ENCODE results near the gene COX4I1. TPM values are rescaled to one million over a fixed set of nuclear protein-coding genes. Genes with fewer than 3 reads are reported as not detected.
"Not testable (repeated sequence)": the region's sequence is repeated elsewhere in the genome, so short reads cannot be mapped to it uniquely, and the experiment has no call there.

The COX4I1 gene
- total RNA-seq, 1 donor from 2014 or later = 148 TPM

DNA sequence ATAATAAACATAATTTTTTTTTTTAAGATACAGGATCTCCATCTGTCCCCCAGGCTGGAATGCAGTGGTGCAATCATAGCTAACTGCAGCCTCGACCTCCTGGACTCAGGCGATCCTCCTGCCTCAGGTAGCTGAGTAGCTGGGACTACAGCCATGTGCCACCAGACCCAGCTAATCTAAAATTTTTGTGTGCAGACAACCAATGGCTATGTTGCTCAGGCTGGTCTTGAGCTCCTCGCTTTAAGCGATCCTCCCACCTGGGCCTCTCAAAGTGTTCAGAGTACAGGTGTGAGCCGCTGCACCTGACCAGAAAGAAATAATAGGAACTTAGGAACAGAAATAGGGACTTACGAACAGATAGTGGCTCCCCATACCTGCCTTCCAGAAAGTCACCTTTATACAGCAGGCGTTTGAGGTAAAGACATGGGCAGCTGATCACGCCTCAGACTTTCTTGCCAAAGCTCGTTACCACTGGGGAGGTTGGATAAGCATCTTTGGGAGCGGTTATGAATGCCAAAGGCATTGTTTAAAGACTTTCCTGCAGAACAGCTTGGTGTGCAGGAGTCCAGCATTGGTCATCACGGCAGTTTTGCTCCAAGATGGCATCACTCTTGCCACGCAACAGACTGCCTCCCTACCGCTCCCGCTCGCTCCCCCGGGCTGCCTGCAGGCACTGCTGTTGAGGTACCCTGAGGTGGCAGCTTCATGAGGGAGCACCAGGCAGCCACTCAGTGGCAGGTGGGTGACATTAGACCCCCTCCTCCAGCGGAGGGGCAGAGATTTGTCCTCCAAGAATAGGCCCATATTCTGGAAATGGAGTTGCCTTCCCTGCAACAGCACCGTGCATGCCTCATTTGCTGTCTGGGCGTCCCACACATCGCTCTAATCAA is 13.6 kb downstream of the COX4I1 start:
- Histone ChIP-seq H3K36me3 (no peaks in the 10 kb centered on the region), H3K4me1 (no peaks in the 10 kb centered on the region), H3K27ac (no peak overlapping the region), H3K4me3 (no peak overlapping the region), H3K27me3 (no peaks in the 10 kb centered on the region), H3K9me3 (no peaks in the 10 kb centered on the region)
- peak in 1 of 2 donors; percentile 60 for DNase-seq (ENCODE audit: low spot score in 2 of 2)
- TF ChIP-seq CTCF (IDR thresholded peaks at IDR 0.05) = no peak
- intact Hi-C loops (cut with DNase I) = no loop called here

DNA sequence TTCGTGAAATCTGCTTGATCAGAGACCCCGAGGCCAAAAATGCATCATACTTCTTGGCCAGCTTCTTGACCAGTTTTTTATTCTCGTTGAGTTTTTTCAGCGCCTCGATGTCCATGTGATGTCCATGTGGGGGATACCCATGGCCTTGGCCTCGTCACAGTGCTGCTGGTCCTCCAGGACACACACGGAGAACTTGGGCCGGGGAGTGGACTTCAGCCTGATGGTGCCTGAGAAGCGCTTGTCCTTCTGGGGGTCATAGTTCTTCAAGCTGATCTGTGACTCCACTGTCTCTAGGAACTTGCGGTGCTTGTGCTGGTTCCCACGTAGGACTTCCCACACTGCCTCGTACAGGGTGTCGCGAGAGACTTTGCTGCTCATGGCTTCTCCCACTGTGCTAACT is 16.7 kb downstream of the COX4I1 start:
- no peak overlapping the region for H3K27ac ChIP-seq
- no peaks in the 10 kb centered on the region for H3K27me3 ChIP-seq
- no peak for TF ChIP-seq CTCF (IDR thresholded peaks at IDR 0.05)
- H3K4me3 ChIP-seq = no peak overlapping the region
- no peaks in the 10 kb centered on the region for H3K4me1 ChIP-seq
- no peaks in the 10 kb centered on the region for H3K36me3 ChIP-seq
- intact Hi-C loops (cut with DNase I) = no loop called here
- DNase-seq (ENCODE audit: low spot score in 2 of 2) = no peak
- no peaks in the 10 kb centered on the region for H3K9me3 ChIP-seq

GRCh38 chr16:85817195-85817594 is 17.7 kb downstream of the COX4I1 start:
- H3K27ac ChIP-seq; H3K27me3 ChIP-seq; H3K9me3 ChIP-seq; H3K36me3 ChIP-seq; H3K4me3 ChIP-seq; DNase-seq (ENCODE audit: low spot score in 2 of 2); intact Hi-C loops (cut with DNase I); H3K4me1 ChIP-seq: not testable (repeated sequence)

GRCh38 chr16:85819245-85819644 is 19.8 kb downstream of the COX4I1 start:
- Histone ChIP-seq H3K4me3 (no peak overlapping the region), H3K27me3 (no peaks in the 10 kb centered on the region), H3K36me3 (no peaks in the 10 kb centered on the region), H3K27ac (no peak overlapping the region), H3K9me3 (no peaks in the 10 kb centered on the region), H3K4me1 (no peaks in the 10 kb centered on the region)
- peak in 1 of 2 donors; percentile 83 for DNase-seq (ENCODE audit: low spot score in 2 of 2)
- peak; percentile 39 to 64 (median 49) for TF ChIP-seq CTCF (IDR thresholded peaks at IDR 0.05)
- intact Hi-C loops (cut with DNase I) = no loop called here

DNA sequence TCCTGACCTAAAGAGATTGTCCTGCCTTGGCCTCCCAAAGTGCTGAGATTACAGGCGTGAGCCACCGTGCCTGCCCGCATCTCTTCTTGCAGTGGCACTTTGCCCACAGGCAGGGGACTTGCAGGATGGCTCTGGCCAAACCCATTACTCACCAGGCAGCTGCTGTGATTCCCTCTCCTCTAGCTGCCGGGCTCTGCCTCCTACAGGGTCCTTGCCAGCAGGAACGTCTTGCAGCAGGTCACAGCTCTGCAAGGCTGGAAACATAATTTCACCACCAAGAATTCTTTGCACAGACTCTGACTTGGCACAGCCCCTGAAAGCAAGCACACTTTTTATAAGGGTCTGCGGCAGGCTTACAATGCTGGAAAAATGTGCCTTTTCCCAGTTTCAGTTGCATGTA is 20.3 kb downstream of the COX4I1 start:
- intact Hi-C loops (cut with DNase I) = loop anchor here (2.0 kb wide), 3 partner anchors 167 to 699 kb away; no protein-coding TSS in a partner anchor
- TF ChIP-seq CTCF (IDR thresholded peaks at IDR 0.05) = no peak

DNA sequence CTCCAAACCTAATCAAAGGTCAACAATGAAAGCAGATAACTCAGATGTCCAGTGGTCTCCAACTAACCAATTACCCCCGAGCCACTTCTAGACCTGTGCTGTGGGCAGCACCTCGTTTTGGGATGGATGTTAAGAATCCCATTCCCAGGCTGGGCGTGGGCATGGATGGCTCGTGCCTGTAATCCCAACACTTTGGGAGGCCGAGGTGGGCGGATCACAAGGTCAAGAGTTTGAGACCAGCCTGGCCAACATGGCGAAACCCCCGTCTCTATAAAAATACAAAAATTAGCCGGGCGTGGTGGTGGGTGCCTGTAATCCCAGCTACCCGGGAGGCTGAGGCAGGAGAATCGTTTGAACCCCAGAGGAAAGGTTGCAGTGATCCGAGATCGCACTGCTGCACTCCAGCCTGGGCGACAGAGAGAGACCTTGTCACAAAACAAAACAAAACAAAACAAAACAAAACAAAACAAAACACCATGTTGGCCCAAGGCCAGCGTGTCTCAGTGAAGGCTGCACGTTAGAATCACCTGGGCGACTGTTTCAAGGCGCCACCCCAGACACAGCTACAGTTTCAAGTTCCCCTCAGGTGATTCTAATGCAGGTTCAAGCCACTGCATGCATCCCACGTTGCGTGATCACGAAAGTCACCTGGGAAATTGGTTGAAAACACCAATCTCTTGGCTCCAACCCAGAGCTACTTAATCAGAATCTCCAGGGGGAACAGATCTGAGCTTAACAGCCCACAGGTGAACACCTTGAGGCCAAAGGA is 21.3 kb downstream of the COX4I1 start:
- Histone ChIP-seq H3K4me3 (no peak overlapping the region), H3K27me3 (no peaks in the 10 kb centered on the region), H3K27ac (no peak overlapping the region), H3K9me3 (no peaks in the 10 kb centered on the region), H3K36me3 (no peaks in the 10 kb centered on the region), H3K4me1 (no peaks in the 10 kb centered on the region)
- TF ChIP-seq CTCF (IDR thresholded peaks at IDR 0.05) = no peak
- no peak for DNase-seq (ENCODE audit: low spot score in 2 of 2)
- intact Hi-C loops (cut with DNase I) = loop anchor here (2.0 kb wide), 3 partner anchors 166 to 698 kb away; no protein-coding TSS in a partner anchor

More for the DNA sequence above, 20.3 kb downstream of the COX4I1 start:
- Histone ChIP-seq H3K27me3 (no peaks in the 10 kb centered on the region), H3K4me3 (no peak overlapping the region), H3K36me3 (no peaks in the 10 kb centered on the region), H3K9me3 (no peaks in the 10 kb centered on the region), H3K4me1 (no peaks in the 10 kb centered on the region), H3K27ac (no peak overlapping the region)
- DNase-seq (ENCODE audit: low spot score in 2 of 2) = no peak

All from ascending aorta (tissue), 2 donors.